ENCODE measurements around the gene HACD4. TPM values are rescaled to one million over a fixed set of nuclear protein-coding genes. Genes with fewer than 3 reads are reported as not detected.

The HACD4 gene
- total and polyA plus RNA-seq, 2 experiments from 2014 or later, result 1.7 to 2.5 TPM

GRCh38 chr9:21039302-21039701 lies 7.9 kb upstream of the HACD4 start:
- Histone ChIP-seq H3K4me1 (ENCODE audit: insufficient read depth) (no peaks in the 10 kb centered on the region), H3F3A (replicated peaks; ENCODE audit: low read depth) (no peaks in the 10 kb centered on the region), H3K27ac (ENCODE audit: low read depth) (no peak overlapping the region), H3K79me2 (replicated peaks; ENCODE audit: insufficient read depth) (no peaks in the 10 kb centered on the region), H3K4me2 (no peak overlapping the region), H3K36me3 (ENCODE audit: insufficient read depth) (no peaks in the 10 kb centered on the region), H3K4me3 (no peak overlapping the region), H4K20me1 (replicated peaks; ENCODE audit: insufficient read depth) (no peaks in the 10 kb centered on the region), H3K27me3 (ENCODE audit: insufficient read depth) (no peaks in the 10 kb centered on the region), H2AFZ (0 out of 2 replicates have a peak overlapping the region, but pooled peaks have one; percentile 7), H3K9me2 (ENCODE audit: insufficient read depth) (no peaks in the 10 kb centered on the region)
- no peaks in the 10 kb centered on the region for H3K36me3 Mint-ChIP-seq (ENCODE audit: low read depth)
- peaks cover 9% of the 10 kb centered on the region for H3K4me1 Mint-ChIP-seq
- DNase-seq (ENCODE audit: low spot score) (no peak), ATAC-seq (no peak)
- no peaks in the 10 kb centered on the region for H3K9me3 Mint-ChIP-seq
- TF ChIP-seq STAT1 (IDR thresholded peaks at IDR 0.05; ENCODE audit: unreplicated experiment) (no peak), CREB1 (CRISPR knock-in tag; IDR thresholded peaks at IDR 0.05; ENCODE audit: low read depth) (no peak), CTCF (conservative IDR thresholded peaks at IDR 0.05; ENCODE audit: low read depth in 2 of 2) (no peak)
- H3K27ac Mint-ChIP-seq, result no peak overlapping the region
- H3K4me3 Mint-ChIP-seq, result no peak overlapping the region
- peaks cover 2% of the 10 kb centered on the region for H3K27me3 Mint-ChIP-seq (ENCODE audit: insufficient read depth, low read depth, poor library complexity)

GRCh38 chr9:21037278-21037677 lies 5.8 kb upstream of the HACD4 start:
- TF ChIP-seq NANOG (IDR thresholded peaks at IDR 0.05; ENCODE audit: borderline replicate concordance) (no peak), CTCF (conservative IDR thresholded peaks at IDR 0.05; ENCODE audit: low read depth in 2 of 2) (no peak), CREB1 (CRISPR knock-in tag; IDR thresholded peaks at IDR 0.05; ENCODE audit: low read depth) (no peak), EZH2 (IDR thresholded peaks at IDR 0.05; ENCODE audit: low read depth, unreplicated experiment) (no peak), JUNB (IDR thresholded peaks at IDR 0.05; ENCODE audit: unreplicated experiment) (no peak), EZH2phosphoT487 (IDR thresholded peaks at IDR 0.05; ENCODE audit: unreplicated experiment) (no peak)
- Mint-ChIP-seq H3K36me3 (ENCODE audit: low read depth) (no peaks in the 10 kb centered on the region), H3K4me1 (peaks cover 10% of the 10 kb centered on the region), H3K27me3 (ENCODE audit: insufficient read depth, low read depth, poor library complexity) (peaks cover 13% of the 10 kb centered on the region), H3K4me3 (no peak overlapping the region), H3K27ac (no peak overlapping the region), H3K9me3 (no peaks in the 10 kb centered on the region)
- no peak overlapping the region for H3K27ac ChIP-seq (ENCODE audit: low read depth)
- no peak overlapping the region for H3K4me3 ChIP-seq
- ATAC-seq, result peak; percentile 63
- no peaks in the 10 kb centered on the region for H3K9me2 ChIP-seq (ENCODE audit: insufficient read depth)
- no peaks in the 10 kb centered on the region for H3F3A ChIP-seq (replicated peaks; ENCODE audit: low read depth)
- peaks cover 7% of the 10 kb centered on the region; the same call in 1 of the 2 replicates for H3K27me3 ChIP-seq (ENCODE audit: insufficient read depth)
- H3K36me3 ChIP-seq (ENCODE audit: insufficient read depth), result no peaks in the 10 kb centered on the region
- H4K20me1 ChIP-seq (replicated peaks; ENCODE audit: insufficient read depth), result no peaks in the 10 kb centered on the region
- H3K4me1 ChIP-seq (ENCODE audit: insufficient read depth), result no peaks in the 10 kb centered on the region
- peak; percentile 41 for DNase-seq (ENCODE audit: low spot score)
- no peaks in the 10 kb centered on the region for H3K79me2 ChIP-seq (replicated peaks; ENCODE audit: insufficient read depth)
- H2AFZ ChIP-seq, result no peak overlapping the region
- no peak overlapping the region for H3K4me2 ChIP-seq

Data from GM23338 (cell line).